GM08714 (cell line): ENCODE results near the gene CP.
"Not testable (repeated sequence)": the region's sequence is repeated elsewhere in the genome, so short reads cannot be mapped to it uniquely, and the experiment has no call there.

Source experiments
- H3K4me3 ChIP-seq: fragments of 200-500 bp; sonication (Bioruptor generic); 2 replicates; pipeline ENCODE4 v1.5.1; 2014; ENCODE audit warnings: mild to moderate bottlenecking, low read length, inconsistent platforms
- ZNF274 ChIP-seq: IDR thresholded peaks from 2 replicates; pipeline ENCODE4 v1.6.1; 2012; ENCODE audit warnings: mild to moderate bottlenecking, low read depth, low read length

The CP gene

GRCh38 chr3:149221783-149222517 lies at the start of gene CP:
CP (minus strand) TSS chr3:149221829; CDS start chr3:149221792, 37 bp downstream.
- H3K4me3 ChIP-seq, result no peak within 1 kb of the TSS
- no peak for TF ChIP-seq ZNF274

DNA sequence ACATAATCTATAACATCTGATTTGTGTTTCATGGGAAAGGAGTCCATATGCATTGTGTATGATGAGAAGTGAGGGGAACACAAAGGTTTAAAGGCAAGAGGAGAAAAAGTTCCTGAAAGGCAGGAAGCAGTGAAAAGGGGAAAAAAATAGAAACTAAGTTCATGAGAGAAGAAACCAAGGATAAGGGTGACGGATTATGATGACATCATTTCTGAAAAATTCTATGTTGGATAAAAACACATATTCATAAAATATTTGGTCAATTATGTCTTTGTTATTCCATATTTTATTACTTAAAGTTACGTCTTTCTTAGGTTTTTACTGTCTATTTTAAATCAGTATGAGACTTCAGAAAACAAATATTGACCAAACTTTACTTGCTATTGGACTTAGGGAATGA lies 48.6 kb upstream of the CP start:
- no peak for TF ChIP-seq ZNF274

DNA sequence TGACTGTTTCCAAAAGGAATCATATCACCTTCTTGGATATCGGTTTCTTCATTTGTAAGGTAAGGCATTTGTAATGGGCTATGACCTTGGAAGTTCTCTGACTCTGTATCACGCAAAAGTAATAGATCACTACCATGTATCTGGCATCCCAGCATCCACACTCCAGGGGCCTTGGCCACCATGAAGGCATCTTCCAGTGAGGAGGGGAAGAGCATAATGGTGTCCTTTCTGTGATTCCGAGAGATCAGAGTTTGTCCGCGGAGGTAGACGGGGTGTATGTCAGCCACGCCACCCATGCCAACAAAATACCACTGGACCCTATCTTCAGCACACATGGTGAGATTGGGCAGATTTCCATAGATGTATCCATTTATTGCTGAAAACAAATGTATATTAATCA lies 48.1 kb upstream of the CP start:
- no peak for TF ChIP-seq ZNF274
- H3K4me3 ChIP-seq, result no peak overlapping the region

More for the DNA sequence above, 48.6 kb upstream of the CP start:
- no peak overlapping the region for H3K4me3 ChIP-seq

GRCh38 chr3:149267565-149267964 lies 45.9 kb upstream of the CP start:
- no peak for TF ChIP-seq ZNF274
- no peak overlapping the region for H3K4me3 ChIP-seq

DNA sequence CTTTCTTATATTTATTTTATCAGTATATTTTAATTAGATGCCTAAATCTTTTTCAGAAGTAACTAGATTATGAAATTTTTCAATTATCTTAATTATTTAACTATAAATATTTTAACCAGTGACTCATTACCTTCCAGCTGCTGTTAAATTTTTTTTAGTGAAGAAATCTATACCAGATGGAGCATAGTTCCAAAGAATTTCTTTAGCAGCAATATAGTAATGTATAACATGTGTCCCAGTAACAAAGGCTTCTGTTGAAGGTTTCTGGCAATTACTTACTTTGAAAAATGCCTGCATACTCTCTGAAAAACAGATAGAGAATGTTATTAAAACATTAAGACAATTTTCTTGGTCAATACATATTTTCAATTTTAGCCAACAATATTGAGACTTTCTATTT lies 45.1 kb upstream of the CP start:
- no peak overlapping the region for H3K4me3 ChIP-seq
- TF ChIP-seq ZNF274, result no peak

GRCh38 chr3:149263856-149264255 lies 42.2 kb upstream of the CP start:
- no peak overlapping the region for H3K4me3 ChIP-seq
- TF ChIP-seq ZNF274, result no peak

DNA sequence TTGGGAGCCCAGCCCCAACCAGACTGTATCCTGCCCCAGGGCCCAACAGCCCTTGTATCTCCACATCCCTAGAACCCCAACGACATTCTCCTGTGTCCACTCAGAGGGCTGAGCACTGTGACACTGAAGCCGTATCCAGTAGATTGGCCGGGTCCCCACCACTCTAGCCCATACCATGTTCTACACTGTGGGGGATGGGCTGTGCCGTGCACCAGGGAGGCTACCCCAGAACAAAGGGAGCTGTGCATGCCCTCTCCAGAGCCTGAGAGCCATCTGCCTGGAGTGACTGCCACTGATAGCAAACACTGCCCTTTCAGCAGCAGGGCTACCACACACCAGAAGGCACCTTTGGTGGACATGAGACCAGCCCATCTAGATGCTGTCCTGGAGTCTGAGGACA lies 37.1 kb upstream of the CP start:
- TF ChIP-seq ZNF274, result no peak

DNA sequence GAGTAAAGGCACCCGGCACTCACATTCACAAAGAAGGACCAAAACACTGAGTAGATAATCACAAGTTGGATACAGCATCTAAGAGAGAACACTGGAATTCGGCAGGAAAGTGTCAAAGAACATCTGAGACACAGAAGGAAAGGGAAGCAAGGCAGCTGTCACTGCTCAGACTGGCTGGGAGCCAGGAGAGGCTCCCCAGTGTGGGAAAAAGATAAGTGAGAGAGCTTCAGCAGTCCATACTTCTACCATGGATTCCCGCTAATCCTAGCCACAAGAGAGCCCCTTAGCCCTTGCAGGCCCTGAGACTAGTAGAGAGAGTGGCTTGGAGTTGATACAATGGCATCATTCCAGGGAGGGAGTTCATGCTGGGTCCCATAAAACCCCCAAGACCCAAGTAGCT lies 36.7 kb upstream of the CP start:
- no peak for TF ChIP-seq ZNF274
- H3K4me3 ChIP-seq, result no peak overlapping the region

More for the DNA sequence above, 37.1 kb upstream of the CP start:
- H3K4me3 ChIP-seq, result no peak overlapping the region

DNA sequence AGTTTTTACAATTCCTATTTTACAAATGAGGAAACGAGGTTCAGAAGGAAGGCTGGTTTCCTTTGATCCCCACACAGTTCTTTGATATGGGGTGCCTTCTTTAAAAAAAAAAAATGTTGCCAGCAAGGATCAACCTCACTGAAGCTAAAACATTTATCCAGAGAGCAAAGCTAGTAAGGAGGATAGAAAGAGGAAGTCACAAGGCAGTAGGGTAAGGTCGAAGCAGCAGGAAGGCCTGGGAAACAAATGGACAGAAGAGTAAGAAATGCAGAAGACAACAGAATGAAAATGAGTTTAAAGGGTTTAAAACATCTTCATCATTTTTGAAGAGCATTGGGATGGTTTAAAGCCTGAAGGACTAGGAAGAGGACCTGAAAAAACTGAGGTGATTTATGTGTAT lies 30.6 kb upstream of the CP start:
- H3K4me3 ChIP-seq, result no peak overlapping the region
- TF ChIP-seq ZNF274, result no peak

GRCh38 chr3:149251186-149251585 lies 29.6 kb upstream of the CP start:
- H3K4me3 ChIP-seq, result no peak overlapping the region
- no peak for TF ChIP-seq ZNF274

DNA sequence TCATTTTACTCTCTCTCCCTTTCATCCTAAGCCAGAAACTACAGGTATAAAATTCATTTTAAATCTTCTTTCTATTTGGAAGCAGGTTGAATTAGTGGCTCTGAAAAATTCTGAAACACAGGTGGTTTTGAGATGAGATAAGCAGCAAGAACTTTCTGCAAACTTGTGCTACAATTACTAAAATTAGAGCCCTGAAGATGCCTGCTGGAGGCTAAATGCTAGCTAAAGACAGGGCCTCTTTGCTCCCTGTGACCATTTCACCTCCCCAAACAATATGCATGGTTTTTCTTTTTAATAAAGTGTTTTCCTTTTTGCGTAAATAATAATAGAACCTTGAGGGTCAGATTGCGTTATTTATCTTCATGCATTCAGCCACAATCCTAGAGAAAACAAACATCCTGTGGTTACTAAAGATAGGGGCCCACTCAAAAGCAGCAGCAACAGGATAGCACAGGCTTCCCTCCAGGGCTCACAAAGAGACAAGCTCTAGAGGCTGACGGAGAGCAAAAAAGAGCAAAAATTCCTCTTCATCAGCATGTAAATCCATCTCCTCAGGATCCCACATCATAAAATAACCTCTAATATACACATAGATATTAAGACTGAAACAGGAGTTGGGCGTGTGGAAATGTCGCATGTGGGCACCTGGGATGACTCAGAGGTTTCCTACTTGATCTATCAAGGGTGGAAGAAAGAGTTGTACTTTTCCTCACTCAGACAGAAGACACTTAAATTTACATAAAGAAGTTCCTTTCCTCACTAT lies 26.5 kb upstream of the CP start:
- no peak for TF ChIP-seq ZNF274
- no peak overlapping the region; the same call in 1 of the 2 replicates for H3K4me3 ChIP-seq

- TF ChIP-seq ZNF274, result no peak
Observed at GRCh38 chr3:149247008-149247710, 25.5 kb upstream of the CP start.

GRCh38 chr3:149245738-149246451 lies 24.3 kb upstream of the CP start:
- no peak overlapping the region for H3K4me3 ChIP-seq
- TF ChIP-seq ZNF274, result no peak

More at GRCh38 chr3:149247008-149247710, 25.5 kb upstream of the CP start:
- no peak overlapping the region for H3K4me3 ChIP-seq

- no peak overlapping the region for H3K4me3 ChIP-seq
- no peak for TF ChIP-seq ZNF274
Observed at GRCh38 chr3:149243540-149243939, 21.9 kb upstream of the CP start.

DNA sequence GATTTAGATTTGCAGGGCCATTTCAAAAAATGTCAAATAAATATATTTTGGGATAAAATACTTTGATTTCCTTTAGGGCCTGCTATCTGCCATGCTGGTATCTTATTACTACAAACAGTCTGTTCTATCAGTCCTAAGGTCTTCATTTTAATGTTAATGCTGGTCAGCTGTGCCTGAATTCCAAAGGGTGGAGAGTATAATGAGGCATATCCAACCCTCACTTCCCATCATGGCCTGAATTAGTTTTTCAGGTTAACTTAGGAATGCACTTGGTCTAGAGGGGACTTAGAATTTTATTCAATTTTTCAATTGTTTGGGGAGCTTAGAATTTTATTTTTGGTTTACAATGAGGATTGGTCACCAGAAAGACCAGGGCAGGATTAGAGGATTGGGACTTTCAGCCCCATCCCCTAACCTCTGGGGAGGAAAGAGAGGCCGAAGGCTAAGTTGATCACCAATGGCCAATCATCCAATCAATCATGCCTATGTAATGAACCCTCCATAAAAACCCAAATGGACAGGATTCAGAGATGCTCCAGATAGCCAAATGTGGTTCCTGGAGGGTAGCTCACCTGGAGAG lies 17.8 kb upstream of the CP start:
- no peak overlapping the region for H3K4me3 ChIP-seq
- no peak for TF ChIP-seq ZNF274

DNA sequence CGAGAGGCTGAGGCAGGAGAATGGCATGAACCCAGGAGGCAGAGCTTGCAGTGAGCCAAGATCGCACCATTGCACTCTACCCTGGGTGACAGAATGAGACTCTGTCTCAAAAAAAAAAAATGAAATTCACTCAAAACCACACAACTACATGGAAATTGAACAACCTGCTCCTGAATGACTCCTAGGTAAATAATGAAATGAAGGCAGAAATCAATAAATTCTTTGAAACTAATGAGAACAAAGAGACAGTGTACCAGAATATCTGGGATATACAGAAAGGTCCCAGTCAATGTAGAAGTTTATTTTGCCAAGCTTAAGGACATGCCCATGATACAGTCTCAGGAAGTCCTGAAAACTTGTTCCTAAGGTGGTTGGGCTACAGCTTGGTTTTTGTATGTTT lies 16.6 kb upstream of the CP start:
- not testable (repeated sequence) for H3K4me3 ChIP-seq
